Motor neuron (in vitro differentiated cells): ENCODE data around the gene PCDHB11. TPM values are rescaled to one million over a fixed set of nuclear protein-coding genes. Genes with fewer than 3 reads are reported as not detected.
A peak's percentile ranks its signal among the peaks of the same experiment; 100 is the strongest.
"Not testable (repeated sequence)": the region's sequence is repeated elsewhere in the genome, so short reads cannot be mapped to it uniquely, and the experiment has no call there.

ENCODE experiments used
- ATAC-seq, 8 experiments: fragments of 200-7000 bp; cut with Tn5 transposase; replicated peaks in 6 of 8; 2 replicates each; pipeline ENCODE4 v1.8.0; 2021; ENCODE audit warnings: mild to moderate bottlenecking in 8 of 8, moderate library complexity in 8 of 8
- H3K27ac ChIP-seq, 2 donors: fragments of 250-450 bp; sonication (Bioruptor Pico); 2 replicates each; pipeline ENCODE4 v1.9.0; 2021; ENCODE audit warnings: antibody characterized with exemption in 2 of 2, mild to moderate bottlenecking in 2 of 2, moderate library complexity in 1 of 2
- H3K4me1 ChIP-seq, 2 donors: fragments of 250-450 bp; sonication (Bioruptor Pico); replicated peaks in 1 of 2; 2 replicates each; pipeline ENCODE4 v1.6.1; 2021; ENCODE audit warnings: antibody characterized with exemption in 2 of 2, mild to moderate bottlenecking in 2 of 2, moderate library complexity in 1 of 2
- H3K4me3 ChIP-seq, 5 donors: fragments of 250-450 bp; sonication (Bioruptor Pico); 2 replicates each; pipeline ENCODE4 v1.9.0; 2021; ENCODE audit warnings: antibody characterized with exemption in 5 of 5, mild to moderate bottlenecking in 5 of 5, moderate library complexity in 4 of 5
- WGBS, 10 experiments: fragments of 450-650 bp; shearing (Covaris generic); methylation state at CpG; one replicate each; pipeline ENCODE4 v1.0.0; 2022; 5-methylcytosine and 5-hydroxymethylcytosine counted together
- in situ Hi-C, 9 experiments: fragments of 400-800 bp; cut with MboI; loops; one replicate each; pipeline ENCODE4 v1.15.0; 2021; ENCODE audit warnings: low sequenced_read_pairs in 9 of 9, low pct_unique_long_range_greater_than_20kb in 2 of 9; ENCODE audit not compliant: unreplicated experiment in 9 of 9
- total RNA-seq, 8 experiments: library from RNA; unstranded; fragments of 300-600 nt; gene quantifications; 2 replicates each; pipeline versions ENCODE4 v1.2.3 to v1.2.4, GENCODE V29; 2022

PCDHB11 gene
- total RNA-seq = 1 to 10 TPM in 6 of 8 experiments, under 1 TPM in 2; 0.46 to 6.1 (median 3.4) TPM

DNA sequence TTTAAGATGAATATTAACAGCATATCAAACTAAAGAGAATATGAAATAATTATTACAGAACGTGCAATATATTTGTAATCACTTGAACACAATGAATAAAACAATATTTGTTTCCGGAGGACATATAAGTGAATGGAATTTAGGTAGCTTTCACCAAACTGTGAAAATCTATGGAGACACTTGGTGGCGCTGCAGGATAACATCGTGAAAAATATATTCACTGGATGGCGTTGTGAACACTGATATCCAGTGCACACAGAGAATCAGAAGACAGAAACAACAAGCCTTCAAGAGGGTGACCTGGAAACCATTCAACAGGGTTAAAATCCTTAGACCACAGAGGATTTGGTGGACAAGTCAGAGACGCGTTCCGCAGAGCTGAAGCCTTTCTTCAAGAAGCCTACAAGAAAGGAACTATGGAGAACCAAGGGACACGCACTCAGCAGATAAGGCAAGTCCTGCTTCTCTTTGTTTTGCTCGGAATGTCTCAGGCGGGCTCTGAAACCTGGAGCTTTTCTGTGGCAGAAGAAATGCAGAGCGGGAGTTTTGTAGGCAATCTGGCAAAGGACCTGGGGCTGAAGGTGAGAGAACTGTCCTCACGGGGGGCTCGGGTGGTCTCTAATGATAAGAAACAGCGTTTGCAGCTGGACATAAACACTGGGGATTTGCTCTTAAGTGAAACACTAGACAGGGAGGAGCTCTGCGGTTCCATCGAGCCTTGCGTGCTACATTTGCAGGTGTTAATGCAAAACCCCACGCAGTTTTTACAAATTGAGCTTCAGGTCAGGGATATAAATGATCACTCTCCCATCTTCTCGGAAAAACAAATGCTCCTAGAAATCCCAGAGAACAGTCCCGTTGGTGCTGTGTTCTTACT is at the start of gene PCDHB11:
Gene PCDHB11 (plus strand): TSS at position 269 of the 877 bp plus-strand sequence. CDS start 148 bp downstream, at position 417.
- Histone ChIP-seq H3K27ac (peak within 1 kb of the TSS in 1 of 2 donors; percentile 57), H3K4me1 (no peaks in the 10 kb centered on the region), H3K4me3 (peak within 1 kb of the TSS; percentile 1 to 36 (median 23))
- ATAC-seq = peak in 4 of 8 experiments; percentile 14 to 33 (median 26)
- in situ Hi-C loops = loop anchor here in 7 of 9 experiments (25.0 kb wide), 1 partner anchor 363 kb away; no protein-coding TSS in a partner anchor
- 10 to 73% (median 45%) methylated on average over 5 to 13 of the region's 21 CpGs for WGBS, 10 experiments

DNA sequence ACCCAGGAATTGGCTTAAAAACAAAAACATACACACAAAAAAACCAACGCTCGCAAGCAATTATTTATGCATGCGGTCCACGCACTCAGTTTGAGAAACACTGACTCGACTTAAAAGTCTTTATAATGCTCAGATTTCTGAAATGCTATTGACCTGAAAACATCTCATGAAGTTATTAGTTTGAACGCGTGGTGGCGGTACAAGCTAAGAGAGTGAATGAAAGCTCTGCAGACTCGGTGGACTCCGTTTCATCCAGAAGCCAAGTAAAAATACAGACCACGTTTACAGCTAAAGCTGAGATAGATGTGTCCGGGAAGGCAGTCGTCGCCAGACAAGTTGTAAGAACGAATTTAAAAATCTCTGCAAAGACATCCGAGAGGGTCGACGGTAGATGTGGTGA is 49.6 kb upstream of the PCDHB11 start, which contains the start of gene PCDHB6:
Gene PCDHB6 (plus strand): TSS at position 246 of the 400 bp plus-strand sequence. CDS start 201 bp downstream, outside the sequence.
- peak within 1 kb of the TSS in 3 of 5 donors; percentile 4 to 34 (median 21) for H3K4me3 ChIP-seq
- ATAC-seq = peak in 4 of 8 experiments; percentile 45 to 94 (median 70)
- WGBS, 10 experiments = 0 to 88% (median 6%) methylated on average over 1 to 18 of the region's 18 CpGs
- no peaks in the 10 kb centered on the region for H3K4me1 ChIP-seq
- in situ Hi-C loops = loop anchor here in 1 of 9 experiments (25.0 kb wide), 1 partner anchor 112 kb away; no protein-coding TSS in a partner anchor
- H3K27ac ChIP-seq = no peak within 1 kb of the TSS

DNA sequence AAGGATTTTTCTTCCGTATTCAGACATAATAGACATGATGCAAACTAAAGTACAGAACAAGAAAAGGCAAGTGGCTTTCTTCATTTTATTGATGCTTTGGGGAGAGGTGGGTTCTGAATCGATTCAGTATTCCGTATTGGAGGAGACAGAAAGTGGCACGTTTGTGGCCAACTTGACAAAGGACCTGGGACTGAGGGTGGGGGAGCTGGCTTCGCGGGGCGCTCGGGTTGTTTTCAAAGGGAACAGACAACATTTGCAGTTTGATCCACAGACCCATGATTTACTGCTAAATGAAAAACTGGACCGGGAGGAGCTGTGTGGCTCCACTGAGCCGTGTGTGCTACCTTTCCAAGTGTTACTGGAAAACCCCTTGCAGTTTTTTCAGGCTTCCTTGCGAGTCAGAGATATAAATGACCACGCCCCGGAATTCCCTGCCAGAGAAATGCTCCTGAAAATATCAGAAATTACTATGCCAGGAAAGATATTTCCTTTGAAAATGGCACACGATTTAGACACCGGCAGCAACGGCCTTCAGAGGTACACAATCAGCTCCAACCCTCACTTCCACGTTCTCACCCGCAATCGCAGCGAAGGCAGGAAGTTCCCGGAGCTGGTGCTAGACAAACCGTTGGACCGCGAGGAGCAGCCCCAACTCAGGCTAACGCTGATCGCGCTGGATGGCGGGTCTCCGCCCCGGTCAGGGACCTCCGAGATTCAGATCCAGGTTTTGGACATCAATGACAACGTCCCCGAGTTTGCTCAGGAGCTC is 49.0 kb upstream of the PCDHB11 start:
- in situ Hi-C loops = loop anchor here in 1 of 9 experiments (25.0 kb wide), 1 partner anchor 112 kb away; no protein-coding TSS in a partner anchor
- Histone ChIP-seq H3K4me1 (no peaks in the 10 kb centered on the region), H3K27ac (no peak overlapping the region), H3K4me3 (peak overlapping the region in 3 of 5 donors; percentile 4 to 34 (median 21))
- peak in 3 of 8 experiments; percentile 46 to 53 (median 52) for ATAC-seq
- WGBS, 10 experiments = 5 to 96% (median 29%) methylated on average over 2 to 24 of the region's 33 CpGs

DNA sequence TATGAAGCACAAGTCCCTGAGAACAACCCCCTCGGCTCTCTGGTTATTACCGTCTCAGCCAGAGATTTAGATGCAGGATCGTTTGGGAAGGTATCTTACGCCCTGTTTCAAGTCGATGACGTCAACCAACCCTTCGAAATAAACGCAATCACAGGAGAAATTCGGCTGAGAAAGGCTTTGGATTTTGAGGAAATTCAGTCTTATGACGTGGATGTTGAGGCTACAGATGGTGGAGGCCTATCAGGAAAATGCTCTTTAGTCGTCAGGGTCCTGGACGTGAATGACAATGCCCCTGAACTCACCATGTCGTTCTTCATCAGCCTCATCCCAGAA is 48.5 kb upstream of the PCDHB11 start:
- peak overlapping the region in 3 of 5 donors; percentile 4 to 34 (median 21) for H3K4me3 ChIP-seq
- in situ Hi-C loops = loop anchor here in 1 of 9 experiments (25.0 kb wide), 1 partner anchor 111 kb away; no protein-coding TSS in a partner anchor
- no peak for ATAC-seq
- H3K4me1 ChIP-seq = no peaks in the 10 kb centered on the region
- H3K27ac ChIP-seq = no peak overlapping the region
- 0 to 73% (median 8%) methylated on average over 1 to 13 of the region's 13 CpGs; no CpG with 5 or more reads in 3 of the 10 experiments for WGBS, 10 experiments

DNA sequence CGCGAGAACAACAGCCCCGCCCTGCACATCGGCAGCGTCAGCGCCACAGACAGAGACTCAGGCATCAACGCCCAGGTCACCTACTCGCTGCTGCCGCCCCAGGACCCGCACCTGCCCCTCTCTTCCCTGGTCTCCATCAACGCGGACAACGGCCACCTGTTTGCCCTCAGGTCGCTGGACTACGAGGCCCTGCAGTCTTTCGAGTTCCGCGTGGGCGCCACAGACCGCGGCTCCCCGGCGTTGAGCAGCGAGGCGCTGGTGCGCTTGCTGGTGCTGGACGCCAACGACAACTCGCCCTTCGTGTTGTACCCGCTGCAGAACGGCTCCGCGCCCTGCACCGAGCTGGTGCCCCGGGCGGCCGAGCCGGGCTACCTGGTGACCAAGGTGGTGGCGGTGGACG is 47.8 kb upstream of the PCDHB11 start:
- 90% methylated on average over 16 of the region's 41 CpGs; no CpG with 5 or more reads in 9 of the 10 experiments for WGBS, 10 experiments

DNA sequence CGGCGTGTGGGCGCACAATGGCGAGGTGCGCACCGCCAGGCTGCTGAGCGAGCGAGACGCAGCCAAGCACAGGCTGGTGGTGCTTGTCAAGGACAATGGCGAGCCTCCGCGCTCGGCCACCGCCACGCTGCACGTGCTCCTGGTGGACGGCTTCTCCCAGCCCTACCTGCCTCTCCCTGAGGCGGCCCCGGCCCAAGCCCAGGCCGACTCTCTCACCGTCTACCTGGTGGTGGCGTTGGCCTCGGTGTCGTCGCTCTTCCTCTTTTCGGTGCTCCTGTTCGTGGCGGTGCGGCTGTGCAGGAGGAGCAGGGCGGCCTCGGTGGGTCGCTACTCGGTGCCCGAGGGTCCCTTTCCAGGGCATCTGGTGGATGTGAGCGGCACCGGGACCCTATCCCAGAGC is 47.3 kb upstream of the PCDHB11 start:
- H3K4me1 ChIP-seq, H3K27ac ChIP-seq, ATAC-seq: not testable (repeated sequence)
- WGBS, 10 experiments = 0 to 90% (median 73%) methylated on average over 1 to 2 of the region's 36 CpGs; no CpG with 5 or more reads in 7 of the 10 experiments
- peak overlapping the region in 1 of 5 donors; percentile 14 for H3K4me3 ChIP-seq
- in situ Hi-C loops = loop anchor here in 1 of 9 experiments (25.0 kb wide), 1 partner anchor 110 kb away; no protein-coding TSS in a partner anchor

More for the DNA sequence above, 47.8 kb upstream of the PCDHB11 start:
- H3K27ac ChIP-seq, ATAC-seq, H3K4me1 ChIP-seq: not testable (repeated sequence)
- peak overlapping the region in 1 of 5 donors; percentile 34 for H3K4me3 ChIP-seq
- in situ Hi-C loops = loop anchor here in 1 of 9 experiments (25.0 kb wide), 1 partner anchor 111 kb away; no protein-coding TSS in a partner anchor

DNA sequence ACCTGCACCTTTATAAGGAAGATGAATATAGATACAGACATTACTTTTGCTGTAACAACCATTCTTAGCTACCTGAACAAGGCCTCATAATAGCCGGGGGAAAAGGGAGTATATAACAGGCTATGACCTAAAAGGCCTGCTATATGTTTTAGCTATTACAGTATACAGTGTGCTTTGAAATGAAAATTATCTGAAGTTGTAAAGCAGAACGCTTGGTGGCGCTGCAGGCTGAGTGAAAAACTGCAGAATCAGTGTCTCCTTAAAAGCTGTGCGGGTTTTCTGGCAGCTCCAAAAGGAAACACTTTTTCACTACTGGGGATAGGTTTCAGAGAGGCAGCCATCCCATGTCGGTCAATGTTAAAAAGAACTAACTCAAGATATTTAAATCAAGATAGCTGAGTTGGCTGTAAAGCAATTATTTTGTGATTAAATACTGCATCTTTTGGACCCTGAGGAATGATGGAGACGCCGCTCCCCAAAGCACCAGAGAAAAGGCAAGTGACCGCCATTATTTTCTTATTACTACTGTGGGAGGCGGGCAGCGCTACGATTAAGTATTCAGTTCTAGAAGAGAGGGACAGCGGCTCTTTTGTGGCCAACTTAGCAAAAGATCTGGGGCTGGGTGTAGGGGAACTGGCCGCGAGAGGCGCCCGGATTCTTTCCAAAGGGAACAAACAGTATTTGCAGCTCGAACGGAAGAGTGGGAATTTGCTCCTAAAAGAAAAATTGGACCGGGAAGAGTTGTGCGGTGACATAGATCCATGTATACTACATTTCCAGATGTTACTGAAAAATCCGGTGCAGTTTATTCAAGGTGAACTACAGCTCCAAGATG is 43.7 kb upstream of the PCDHB11 start:
- in situ Hi-C loops = loop anchor here in 1 of 9 experiments (25.0 kb wide), 1 partner anchor 107 kb away; no protein-coding TSS in a partner anchor
- Histone ChIP-seq H3K27ac (no peak overlapping the region), H3K4me1 (no peaks in the 10 kb centered on the region), H3K4me3 (peak overlapping the region in 3 of 5 donors; percentile 16 to 30 (median 25))
- WGBS, 10 experiments = 0 to 100% (median 36%) methylated on average over 1 to 21 of the region's 21 CpGs
- peak in 3 of 8 experiments; percentile 16 to 40 (median 18) for ATAC-seq

DNA sequence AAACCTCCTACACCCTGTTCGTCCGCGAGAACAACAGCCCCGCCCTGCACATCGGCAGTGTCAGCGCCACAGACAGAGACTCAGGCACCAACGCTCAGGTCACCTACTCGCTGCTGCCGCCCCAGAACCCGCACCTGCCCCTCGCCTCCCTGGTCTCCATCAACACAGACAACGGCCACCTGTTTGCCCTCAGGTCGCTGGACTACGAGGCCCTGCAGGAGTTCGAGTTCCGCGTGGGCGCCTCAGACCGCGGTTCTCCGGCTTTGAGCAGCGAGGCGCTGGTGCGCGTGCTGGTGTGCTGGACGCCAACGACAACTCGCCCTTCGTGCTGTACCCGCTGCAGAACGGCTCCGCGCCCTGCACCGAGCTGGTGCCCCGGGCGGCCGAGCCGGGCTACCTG is 42.1 kb upstream of the PCDHB11 start:
- not testable (repeated sequence) for H3K4me3 ChIP-seq, H3K27ac ChIP-seq, H3K4me1 ChIP-seq, ATAC-seq
- 60% methylated on average over 3 of the region's 38 CpGs; no CpG with 5 or more reads in 9 of the 10 experiments for WGBS, 10 experiments
- in situ Hi-C loops = loop anchor here in 1 of 9 experiments (25.0 kb wide), 1 partner anchor 105 kb away; no protein-coding TSS in a partner anchor

DNA sequence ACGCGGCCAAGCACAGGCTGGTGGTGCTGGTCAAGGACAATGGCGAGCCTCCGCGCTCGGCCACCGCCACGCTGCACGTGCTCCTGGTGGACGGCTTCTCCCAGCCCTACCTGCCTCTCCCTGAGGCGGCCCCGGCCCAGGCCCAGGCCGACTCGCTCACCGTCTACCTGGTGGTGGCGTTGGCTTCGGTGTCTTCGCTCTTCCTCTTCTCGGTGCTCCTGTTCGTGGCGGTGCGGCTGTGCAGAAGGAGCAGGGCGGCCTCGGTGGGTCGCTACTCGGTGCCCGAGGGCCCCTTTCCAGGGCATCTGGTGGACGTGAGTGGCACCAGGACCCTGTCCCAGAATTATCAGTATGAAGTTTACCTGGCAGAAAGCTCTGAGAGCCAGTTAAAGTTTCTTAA is 41.5 kb upstream of the PCDHB11 start:
- not testable (repeated sequence) for H3K27ac ChIP-seq, ATAC-seq, H3K4me3 ChIP-seq, H3K4me1 ChIP-seq
- WGBS, 10 experiments = 20% methylated on average over 1 of the region's 28 CpGs; no CpG with 5 or more reads in 9 of the 10 experiments
- in situ Hi-C loops = loop anchor here in 1 of 9 experiments (25.0 kb wide), 1 partner anchor 104 kb away; no protein-coding TSS in a partner anchor

DNA sequence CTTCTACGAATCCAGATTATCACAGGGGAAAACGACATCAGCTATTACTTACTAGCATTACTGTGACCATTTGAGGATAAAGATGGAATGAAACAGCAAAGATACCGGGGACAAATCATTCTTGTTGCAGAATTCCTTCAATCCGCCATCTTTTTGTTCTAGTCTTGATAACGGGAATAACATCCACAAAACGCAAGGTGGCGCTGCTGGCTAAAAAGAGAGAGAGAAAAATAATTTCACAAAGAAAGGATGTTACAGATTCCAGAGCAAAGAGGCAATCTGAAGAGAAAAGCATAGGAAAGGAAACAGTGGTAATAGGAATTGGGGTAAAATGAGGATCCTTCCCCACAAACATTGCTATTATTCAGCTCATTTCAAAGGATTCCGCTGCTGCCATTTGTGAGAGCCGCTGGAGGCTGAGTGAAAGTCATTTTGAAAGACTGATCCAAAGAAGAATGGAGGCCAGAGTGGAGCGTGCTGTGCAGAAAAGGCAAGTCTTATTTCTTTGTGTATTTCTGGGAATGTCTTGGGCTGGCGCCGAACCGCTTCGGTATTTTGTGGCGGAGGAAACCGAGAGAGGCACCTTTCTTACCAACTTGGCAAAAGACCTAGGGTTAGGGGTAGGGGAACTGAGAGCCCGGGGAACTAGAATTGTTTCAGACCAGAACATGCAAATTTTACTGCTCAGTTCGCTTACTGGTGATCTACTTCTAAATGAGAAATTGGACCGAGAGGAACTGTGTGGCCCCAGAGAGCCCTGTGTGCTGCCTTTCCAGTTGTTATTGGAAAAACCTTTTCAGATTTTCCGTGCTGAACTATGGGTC is 26.8 kb upstream of the PCDHB11 start, which contains the start of gene PCDHB7:
Gene PCDHB7 (plus strand): TSS at position 264 of the 824 bp plus-strand sequence. CDS start 192 bp downstream, at position 456.
- H3K4me3 ChIP-seq = peak within 1 kb of the TSS in 1 of 5 donors; percentile 25
- in situ Hi-C loops = loop anchor here in 1 of 9 experiments (25.0 kb wide), 1 partner anchor 90 kb away; no protein-coding TSS in a partner anchor
- H3K4me1 ChIP-seq = no peaks in the 10 kb centered on the region
- no peak within 1 kb of the TSS for H3K27ac ChIP-seq
- WGBS, 10 experiments = 11 to 80% (median 41%) methylated on average over 3 to 19 of the region's 20 CpGs
- peak in 1 of 8 experiments; percentile 27 for ATAC-seq
